ENCODE data around the gene CMC4.

CMC4 gene

GRCh38 chrX:155054255-155054654, 16.7 kb downstream of the CMC4 start:
- DNase-seq (ENCODE audit: low read depth in 2 of 2, low spot score in 1 of 2): no peak

DNA sequence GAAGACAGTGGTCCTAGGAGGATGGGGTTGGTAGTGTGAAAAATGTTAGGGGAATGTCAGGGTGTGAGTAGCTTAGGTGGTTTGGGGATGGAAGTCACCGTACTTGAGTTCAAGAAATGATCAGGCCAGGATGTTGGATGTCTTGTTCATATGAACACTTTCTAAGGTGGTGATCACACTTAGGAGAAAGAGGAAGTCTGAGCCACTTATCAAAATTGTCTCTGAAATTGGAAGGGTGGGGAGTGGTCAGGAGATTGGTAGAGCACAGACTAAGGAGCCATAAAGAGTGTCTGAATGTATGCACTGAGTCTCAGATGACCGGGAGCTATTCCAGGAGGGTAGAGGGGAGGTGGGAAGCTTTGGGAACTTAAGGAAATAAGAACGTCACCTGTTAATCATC, 17.3 kb downstream of the CMC4 start:
- no peak for DNase-seq (ENCODE audit: low read depth in 2 of 2, low spot score in 1 of 2)

DNA sequence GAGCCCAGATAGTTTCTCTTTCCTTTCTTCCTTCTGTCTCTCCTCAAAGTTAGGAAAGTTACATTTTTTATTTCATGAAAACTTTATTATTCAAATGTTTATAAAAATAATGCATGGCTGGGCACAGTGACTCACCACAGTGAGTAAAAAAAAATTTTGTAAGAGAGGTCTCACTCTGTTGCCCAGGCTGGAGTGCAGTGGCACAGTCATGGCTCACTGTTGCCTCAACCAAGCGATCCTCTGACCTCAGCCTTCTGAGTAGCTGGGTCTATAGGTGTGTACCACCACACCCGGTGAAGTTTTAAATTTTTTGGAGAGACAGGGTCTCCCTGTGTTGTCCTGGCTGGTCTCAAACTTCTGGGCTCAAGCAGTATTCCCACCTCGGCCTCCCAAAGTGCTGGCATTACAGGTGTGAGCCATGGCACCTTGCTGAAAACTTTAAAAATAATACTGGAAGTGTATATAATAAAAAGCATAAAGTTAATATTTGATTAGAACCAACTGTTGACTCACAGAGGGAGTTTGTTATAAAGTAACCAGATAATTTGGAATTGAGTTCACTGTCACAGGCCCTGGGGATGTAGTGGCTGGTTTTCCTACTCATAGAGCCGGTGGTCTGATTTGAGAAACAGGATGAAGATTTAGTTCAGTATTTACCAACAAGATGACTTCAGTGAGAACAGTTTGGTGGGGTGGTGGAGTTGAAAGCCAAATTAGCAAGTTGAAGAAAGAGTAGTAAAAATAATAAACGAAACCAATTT, 18.0 kb downstream of the CMC4 start:
- no peak for DNase-seq (ENCODE audit: low read depth in 2 of 2, low spot score in 1 of 2)

DNA sequence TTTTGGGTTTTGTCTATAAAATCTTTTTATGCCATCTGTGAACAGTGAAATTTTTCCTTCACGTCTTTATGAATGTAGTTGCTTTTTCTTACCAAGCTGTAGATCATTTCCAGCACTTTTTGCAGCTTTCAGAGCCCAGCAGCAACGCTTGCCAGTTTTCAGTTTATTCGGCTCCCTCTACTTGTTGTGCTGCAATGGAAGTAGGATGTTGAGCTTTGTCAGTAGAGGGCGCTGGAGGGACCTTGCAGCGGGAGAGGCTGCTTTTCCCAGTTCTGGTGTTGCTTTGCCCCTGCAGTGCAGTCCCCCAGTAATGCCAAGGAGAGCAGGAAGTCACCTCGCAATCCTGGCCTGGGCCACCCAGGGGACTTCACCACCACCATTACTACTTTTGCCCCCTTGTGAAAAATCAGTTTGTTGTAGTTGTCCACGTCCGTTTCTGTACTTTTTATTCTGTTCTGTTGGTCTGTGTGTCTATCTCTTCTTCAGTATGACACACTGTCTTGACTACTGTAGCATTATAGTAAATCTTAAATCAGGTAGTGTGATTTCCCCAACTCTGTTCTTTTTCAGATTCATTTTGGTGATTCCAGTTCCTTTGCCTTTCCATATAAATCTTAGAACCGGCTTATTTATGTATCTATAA, 21.8 kb downstream of the CMC4 start:
- DNase-seq (ENCODE audit: low read depth in 2 of 2, low spot score in 1 of 2): no peak

DNA sequence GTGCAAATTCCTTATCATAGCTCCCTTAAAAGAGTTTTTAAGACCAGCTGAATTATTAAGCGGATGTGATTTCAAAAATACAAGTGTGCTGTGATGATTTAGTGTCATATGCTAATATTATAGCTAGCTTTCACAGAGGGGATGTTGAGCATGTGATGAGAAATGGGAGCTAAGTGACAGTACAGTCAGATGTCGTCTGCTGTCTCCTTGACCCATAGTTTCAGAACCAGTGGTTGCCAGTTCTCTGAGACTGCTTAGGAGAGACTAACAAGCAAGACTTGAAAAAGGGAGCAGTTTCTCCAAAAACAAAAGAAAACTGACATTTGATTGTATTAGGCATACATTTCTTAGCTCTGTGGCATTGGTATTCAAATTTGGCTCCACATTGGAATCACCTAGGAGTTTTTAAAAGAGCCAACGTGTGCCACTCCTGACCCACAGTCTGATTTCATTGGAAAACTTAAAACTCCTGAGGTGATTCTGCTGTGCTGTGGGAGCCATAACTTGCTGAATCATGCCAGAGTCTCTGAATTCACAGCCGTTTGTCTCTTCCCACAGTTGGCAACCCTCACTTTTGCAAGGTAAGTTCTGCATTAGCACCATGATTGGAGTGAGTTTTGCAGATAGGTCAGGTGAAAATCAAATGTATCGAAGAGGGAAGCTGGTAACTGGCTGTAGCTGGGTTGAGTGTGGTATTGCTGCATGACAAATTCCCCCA, 24.0 kb downstream of the CMC4 start:
- DNase-seq (ENCODE audit: low read depth in 2 of 2, low spot score in 1 of 2): no peak

DNA sequence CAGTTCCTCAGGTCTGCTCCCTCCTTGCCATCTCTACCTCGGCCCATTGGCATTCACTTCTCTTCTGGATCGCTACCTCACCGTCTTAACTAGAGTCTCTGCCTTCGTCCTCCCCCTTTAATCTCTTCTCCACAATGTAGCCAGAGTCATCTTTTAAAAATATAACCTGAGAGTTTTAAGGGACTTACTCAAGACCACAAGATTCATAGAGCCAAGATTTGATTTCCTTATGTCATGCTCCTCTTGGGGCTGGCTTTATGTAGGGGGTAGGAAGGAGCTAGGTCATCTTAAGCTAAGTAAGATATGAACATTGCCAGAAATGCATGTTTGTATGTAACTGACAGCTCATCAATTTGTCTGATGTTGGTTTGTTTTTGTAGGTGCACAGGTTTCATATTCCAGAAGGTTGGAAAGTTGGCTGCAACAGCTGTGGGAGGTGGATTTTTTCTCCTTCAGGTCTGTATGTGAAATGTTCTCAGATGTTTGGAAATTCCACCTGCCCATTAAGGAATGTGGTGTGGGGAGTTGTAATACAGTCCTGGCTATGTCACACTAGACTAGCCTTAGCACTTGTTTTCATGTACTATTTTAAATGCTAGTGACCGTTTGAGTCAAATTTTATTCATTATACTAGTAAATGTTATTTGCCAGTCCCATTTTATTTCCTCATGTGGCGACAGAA, 24.7 kb downstream of the CMC4 start:
- no peak for DNase-seq (ENCODE audit: low read depth in 2 of 2, low spot score in 1 of 2)

GRCh38 chrX:155035688-155036087, 35.2 kb downstream of the CMC4 start:
- no peak for DNase-seq (ENCODE audit: low read depth in 2 of 2, low spot score in 1 of 2)

GRCh38 chrX:155031657-155032056, 39.3 kb downstream of the CMC4 start:
- DNase-seq (ENCODE audit: low read depth in 2 of 2, low spot score in 1 of 2): no peak

- no peak for DNase-seq (ENCODE audit: low read depth in 2 of 2, low spot score in 1 of 2)
Measured at GRCh38 chrX:155028877-155029291, 42.1 kb downstream of the CMC4 start.

GRCh38 chrX:155028129-155028528, 42.8 kb downstream of the CMC4 start:
- no peak for DNase-seq (ENCODE audit: low read depth in 2 of 2, low spot score in 1 of 2)

DNA sequence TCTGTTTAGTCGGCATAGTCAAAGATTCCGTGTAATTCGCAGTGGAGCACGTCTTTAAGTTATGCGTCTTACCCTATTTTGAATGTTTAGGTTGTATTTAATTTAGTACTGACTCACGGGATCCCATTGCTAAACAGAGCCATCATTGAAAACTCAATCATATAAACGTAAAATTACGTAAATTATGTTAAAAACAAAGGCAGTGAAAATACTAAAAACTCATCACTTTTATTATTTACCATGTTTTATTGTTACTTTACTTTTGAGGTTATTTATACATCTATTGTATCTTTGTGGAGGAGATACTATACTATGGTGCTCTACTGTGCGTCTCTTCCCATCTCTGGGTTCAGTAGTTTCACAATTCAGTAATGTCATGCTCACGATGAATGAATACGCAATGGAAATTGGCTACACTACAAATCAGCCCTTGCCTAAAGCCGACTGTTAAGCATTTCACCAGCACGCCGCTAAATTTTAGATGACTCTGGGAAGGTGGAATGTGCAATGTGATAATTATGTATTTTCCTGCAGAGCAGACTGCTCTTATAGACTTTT, 43.3 kb downstream of the CMC4 start:
- DNase-seq (ENCODE audit: low read depth in 2 of 2, low spot score in 1 of 2): no peak

GRCh38 chrX:155026727-155027508, 44.0 kb downstream of the CMC4 start, which contains the start of gene FUNDC2:
TSS of gene FUNDC2 (plus strand) at chrX:155026844. CDS start at chrX:155026939, 95 bp downstream.
- DNase-seq (ENCODE audit: low read depth in 2 of 2, low spot score in 1 of 2): peak; percentile 79 to 88

- no peak for DNase-seq (ENCODE audit: low read depth in 2 of 2, low spot score in 1 of 2)
Measured at GRCh38 chrX:155026420-155026726, 44.6 kb downstream of the CMC4 start.

DNA sequence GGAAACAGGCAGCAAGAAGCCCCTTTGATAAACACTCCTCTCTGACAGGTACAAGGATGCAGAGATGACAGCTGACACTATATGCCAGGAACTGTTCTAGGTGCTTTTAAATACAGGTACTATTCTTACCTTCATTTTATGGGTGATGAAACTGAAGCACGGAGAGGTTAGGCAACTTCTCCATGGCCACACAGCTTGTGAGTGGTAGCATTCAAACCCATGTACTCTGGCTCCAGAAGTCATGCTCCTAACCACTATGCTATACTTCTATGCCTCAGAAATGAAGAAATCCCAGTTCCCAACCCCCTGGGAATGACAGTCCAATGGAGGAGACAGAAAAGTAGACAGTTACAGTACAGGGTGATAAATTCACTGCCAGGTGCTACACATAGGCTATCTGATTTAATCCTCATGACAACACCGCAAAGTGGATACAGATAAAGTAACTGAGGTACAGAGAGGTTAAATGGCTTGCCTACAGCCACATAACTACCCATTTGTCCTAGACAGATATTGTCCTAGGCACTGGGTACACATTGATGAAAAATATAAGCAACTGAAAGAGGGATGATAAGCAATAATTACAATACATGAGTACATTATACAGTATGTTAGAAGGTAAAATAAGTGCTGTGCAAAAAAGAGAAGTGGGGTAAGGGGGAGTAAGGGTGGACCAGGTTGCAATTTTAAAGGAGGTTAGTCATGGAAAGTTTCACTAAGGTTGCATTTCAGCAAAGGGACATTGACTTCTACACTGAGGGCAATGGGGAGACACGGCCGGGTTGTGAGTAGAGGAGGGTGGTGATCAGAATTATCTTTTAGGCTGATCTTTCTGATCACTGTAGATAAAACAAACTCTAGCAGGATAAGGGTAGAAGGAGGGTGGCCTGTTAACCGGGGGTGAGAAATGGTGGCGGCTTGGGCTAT, 46.8 kb downstream of the CMC4 start:
- DNase-seq (ENCODE audit: low read depth in 2 of 2, low spot score in 1 of 2): no peak

GRCh38 chrX:155022585-155022984, 48.4 kb downstream of the CMC4 start, which contains the start of gene F8:
TSS of gene F8 (minus strand) at chrX:155022723. CDS start at chrX:155022552, 171 bp downstream.
- no peak for DNase-seq (ENCODE audit: low read depth in 2 of 2, low spot score in 1 of 2)

DNA sequence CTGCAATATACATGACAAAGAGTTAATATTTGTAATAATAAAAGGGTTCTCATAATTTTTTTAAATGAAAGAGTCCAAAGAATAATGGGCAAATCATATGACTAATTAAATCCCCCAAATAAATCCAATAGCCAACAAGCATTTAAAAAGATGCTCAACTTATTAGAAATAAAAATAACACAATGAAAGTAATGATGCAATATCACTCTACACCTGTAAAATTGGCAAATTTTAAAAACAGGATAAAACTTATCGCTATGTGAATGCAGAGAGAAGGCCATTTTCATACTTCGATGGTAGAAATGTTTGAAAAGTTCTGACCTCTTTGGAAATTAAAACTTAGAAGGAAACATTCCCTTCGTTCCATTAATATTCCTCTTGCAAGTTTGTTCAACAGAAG, 50.3 kb downstream of the CMC4 start:
- DNase-seq (ENCODE audit: low read depth in 2 of 2, low spot score in 1 of 2): no peak
